ENCODE results near the gene HIVEP2. TPM values are rescaled to one million over a fixed set of nuclear protein-coding genes. Genes with fewer than 3 reads are reported as not detected.

Gene HIVEP2
- polyA plus RNA-seq, 1 donor: 10.5 TPM

- Histone ChIP-seq H3K4me1 (ENCODE audit: control insufficient read depth, insufficient read depth, low read length) (no peaks in the 10 kb centered on the region), H3K4me3 (ENCODE audit: low read length) (no peak overlapping the region), H3K36me3 (ENCODE audit: control insufficient read depth, insufficient read depth, low read length) (peaks cover 29% of the 10 kb centered on the region), H3K9me3 (ENCODE audit: control insufficient read depth, low read depth, low read length) (no peaks in the 10 kb centered on the region), H3K27me3 (ENCODE audit: control insufficient read depth, insufficient read depth, low read length) (no peaks in the 10 kb centered on the region), H3K27ac (ENCODE audit: low read length) (no peak overlapping the region)
- 100% methylated on average over 1 of the region's 4 CpGs for whole genome bisulfite sequencing (ENCODE audit: insufficient coverage, low lambda C conversion rate)
- no peak for DNase-seq
Measured at GRCh38 chr6:142763205-142763604, 181.8 kb downstream of the HIVEP2 start.

DNA sequence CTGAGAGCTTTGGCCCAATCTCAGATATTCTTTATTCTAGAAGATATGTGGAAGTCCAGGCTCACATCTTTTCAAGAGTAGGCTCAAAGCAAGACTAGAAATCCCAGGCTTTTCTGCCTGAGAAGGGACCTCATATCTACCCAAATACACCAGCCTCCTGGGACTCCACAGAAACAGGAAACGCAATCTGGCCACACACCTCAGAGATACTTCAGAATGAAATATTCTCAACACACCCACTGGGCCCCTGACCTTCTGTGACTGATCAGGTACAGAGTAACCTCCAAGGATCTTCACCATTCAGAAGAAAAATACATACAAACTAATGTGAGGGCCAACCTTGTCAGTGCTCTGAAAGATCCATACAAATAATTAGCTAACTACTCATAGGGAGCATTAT lies 183.2 kb downstream of the HIVEP2 start:
- no peak for DNase-seq
- Histone ChIP-seq H3K9me3 (ENCODE audit: control insufficient read depth, low read depth, low read length) (no peaks in the 10 kb centered on the region), H3K36me3 (ENCODE audit: control insufficient read depth, insufficient read depth, low read length) (peaks cover 26% of the 10 kb centered on the region), H3K4me1 (ENCODE audit: control insufficient read depth, insufficient read depth, low read length) (no peaks in the 10 kb centered on the region), H3K4me3 (ENCODE audit: low read length) (no peak overlapping the region), H3K27me3 (ENCODE audit: control insufficient read depth, insufficient read depth, low read length) (no peaks in the 10 kb centered on the region), H3K27ac (ENCODE audit: low read length) (no peak overlapping the region)
- no CpG with 5 or more reads among the region's 1 CpG for WGBS (ENCODE audit: insufficient coverage, low lambda C conversion rate)

DNA sequence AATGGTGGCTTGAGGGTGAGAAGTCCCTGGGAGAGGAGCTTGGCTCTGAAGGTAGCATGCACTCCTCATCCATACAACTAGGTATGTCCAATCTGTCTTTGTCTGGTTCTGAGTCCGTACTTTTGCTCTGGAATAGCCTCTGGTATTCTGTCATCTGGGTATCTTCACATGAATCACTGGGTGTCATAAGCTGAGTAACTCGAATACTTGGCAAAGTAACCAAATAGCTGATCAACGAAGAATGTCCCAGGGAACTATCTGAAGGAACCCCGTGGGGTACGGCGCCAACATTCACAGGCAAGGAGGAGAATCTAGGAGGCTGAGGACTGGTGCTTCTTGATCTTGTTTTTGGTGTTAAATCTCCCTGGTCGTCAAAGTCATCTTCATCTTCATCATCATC lies 184.8 kb downstream of the HIVEP2 start:
- WGBS (ENCODE audit: insufficient coverage, low lambda C conversion rate): 89% methylated on average over 3 of the region's 7 CpGs
- Histone ChIP-seq H3K36me3 (ENCODE audit: control insufficient read depth, insufficient read depth, low read length) (peaks cover 26% of the 10 kb centered on the region), H3K4me3 (ENCODE audit: low read length) (no peak overlapping the region), H3K27ac (ENCODE audit: low read length) (no peak overlapping the region), H3K4me1 (ENCODE audit: control insufficient read depth, insufficient read depth, low read length) (no peaks in the 10 kb centered on the region), H3K27me3 (ENCODE audit: control insufficient read depth, insufficient read depth, low read length) (no peaks in the 10 kb centered on the region), H3K9me3 (ENCODE audit: control insufficient read depth, low read depth, low read length) (no peaks in the 10 kb centered on the region)
- no peak for DNase-seq

GRCh38 chr6:142758629-142759025 lies 186.3 kb downstream of the HIVEP2 start:
- H3K27me3 ChIP-seq (ENCODE audit: control insufficient read depth, insufficient read depth, low read length): no peaks in the 10 kb centered on the region
- no peak for DNase-seq
- H3K36me3 ChIP-seq (ENCODE audit: control insufficient read depth, insufficient read depth, low read length): peaks cover 24% of the 10 kb centered on the region
- H3K4me1 ChIP-seq (ENCODE audit: control insufficient read depth, insufficient read depth, low read length): no peaks in the 10 kb centered on the region
- H3K4me3 ChIP-seq (ENCODE audit: low read length): no peak overlapping the region
- H3K27ac ChIP-seq (ENCODE audit: low read length): no peak overlapping the region
- WGBS (ENCODE audit: insufficient coverage, low lambda C conversion rate): 90% methylated on average over 2 of the region's 4 CpGs
- H3K9me3 ChIP-seq (ENCODE audit: control insufficient read depth, low read depth, low read length): no peaks in the 10 kb centered on the region

GRCh38 chr6:142757852-142758628 lies 186.9 kb downstream of the HIVEP2 start:
- no peaks in the 10 kb centered on the region for H3K4me1 ChIP-seq (ENCODE audit: control insufficient read depth, insufficient read depth, low read length)
- no peak overlapping the region for H3K27ac ChIP-seq (ENCODE audit: low read length)
- no CpG with 5 or more reads among the region's 4 CpGs for WGBS (ENCODE audit: insufficient coverage, low lambda C conversion rate)
- no peak for DNase-seq
- H3K4me3 ChIP-seq (ENCODE audit: low read length): no peak overlapping the region
- peaks cover 30% of the 10 kb centered on the region for H3K36me3 ChIP-seq (ENCODE audit: control insufficient read depth, insufficient read depth, low read length)
- H3K9me3 ChIP-seq (ENCODE audit: control insufficient read depth, low read depth, low read length): no peaks in the 10 kb centered on the region
- no peaks in the 10 kb centered on the region for H3K27me3 ChIP-seq (ENCODE audit: control insufficient read depth, insufficient read depth, low read length)

GRCh38 chr6:142756215-142756630 lies 188.8 kb downstream of the HIVEP2 start:
- Histone ChIP-seq H3K36me3 (ENCODE audit: control insufficient read depth, insufficient read depth, low read length) (peaks cover 31% of the 10 kb centered on the region), H3K27ac (ENCODE audit: low read length) (no peak overlapping the region), H3K9me3 (ENCODE audit: control insufficient read depth, low read depth, low read length) (no peaks in the 10 kb centered on the region), H3K4me1 (ENCODE audit: control insufficient read depth, insufficient read depth, low read length) (no peaks in the 10 kb centered on the region), H3K27me3 (ENCODE audit: control insufficient read depth, insufficient read depth, low read length) (no peaks in the 10 kb centered on the region), H3K4me3 (ENCODE audit: low read length) (no peak overlapping the region)
- WGBS (ENCODE audit: insufficient coverage, low lambda C conversion rate): no CpG with 5 or more reads among the region's 2 CpGs
- DNase-seq: no peak

GRCh38 chr6:142753196-142753595 lies 191.8 kb downstream of the HIVEP2 start:
- Histone ChIP-seq H3K9me3 (ENCODE audit: control insufficient read depth, low read depth, low read length) (no peaks in the 10 kb centered on the region), H3K27me3 (ENCODE audit: control insufficient read depth, insufficient read depth, low read length) (no peaks in the 10 kb centered on the region), H3K27ac (ENCODE audit: low read length) (no peak overlapping the region), H3K36me3 (ENCODE audit: control insufficient read depth, insufficient read depth, low read length) (peaks cover 8% of the 10 kb centered on the region), H3K4me1 (ENCODE audit: control insufficient read depth, insufficient read depth, low read length) (no peaks in the 10 kb centered on the region), H3K4me3 (ENCODE audit: low read length) (no peak overlapping the region)
- WGBS (ENCODE audit: insufficient coverage, low lambda C conversion rate): no CpG with 5 or more reads among the region's 12 CpGs
- DNase-seq: no peak

- Histone ChIP-seq H3K4me3 (ENCODE audit: low read length) (no peak overlapping the region), H3K27me3 (ENCODE audit: control insufficient read depth, insufficient read depth, low read length) (no peaks in the 10 kb centered on the region), H3K27ac (ENCODE audit: low read length) (no peak overlapping the region), H3K4me1 (ENCODE audit: control insufficient read depth, insufficient read depth, low read length) (no peaks in the 10 kb centered on the region), H3K9me3 (ENCODE audit: control insufficient read depth, low read depth, low read length) (no peaks in the 10 kb centered on the region), H3K36me3 (ENCODE audit: control insufficient read depth, insufficient read depth, low read length) (peaks cover 8% of the 10 kb centered on the region)
- WGBS (ENCODE audit: insufficient coverage, low lambda C conversion rate): 90% methylated on average over 2 of the region's 2 CpGs
- no peak for DNase-seq
Measured at GRCh38 chr6:142752348-142752747, 192.6 kb downstream of the HIVEP2 start.

DNA sequence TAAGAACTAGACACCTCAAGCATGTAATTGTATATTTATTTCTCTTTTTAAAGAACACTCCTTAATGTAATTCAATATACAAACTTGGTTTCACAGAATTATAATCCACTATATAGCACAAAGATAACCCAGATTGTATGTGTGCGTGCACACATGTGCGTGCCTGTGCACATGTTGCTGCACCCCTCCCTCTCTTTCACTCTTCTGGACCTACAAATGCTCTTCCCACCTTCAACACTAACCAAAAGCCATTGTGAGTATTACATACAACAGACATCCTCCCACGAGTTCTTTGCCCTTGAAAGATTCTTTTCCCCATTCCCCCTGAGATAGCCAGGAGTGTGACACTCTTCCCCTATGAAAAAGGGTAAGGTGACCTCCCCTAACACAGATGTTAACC lies 193.5 kb downstream of the HIVEP2 start:
- H3K4me1 ChIP-seq (ENCODE audit: control insufficient read depth, insufficient read depth, low read length): no peaks in the 10 kb centered on the region
- no CpG with 5 or more reads among the region's 3 CpGs for WGBS (ENCODE audit: insufficient coverage, low lambda C conversion rate)
- no peak overlapping the region for H3K27ac ChIP-seq (ENCODE audit: low read length)

GRCh38 chr6:142750998-142751397 lies 194.0 kb downstream of the HIVEP2 start:
- no peaks in the 10 kb centered on the region for H3K27me3 ChIP-seq (ENCODE audit: control insufficient read depth, insufficient read depth, low read length)
- H3K4me1 ChIP-seq (ENCODE audit: control insufficient read depth, insufficient read depth, low read length): no peaks in the 10 kb centered on the region
- peaks cover 8% of the 10 kb centered on the region for H3K36me3 ChIP-seq (ENCODE audit: control insufficient read depth, insufficient read depth, low read length)
- H3K27ac ChIP-seq (ENCODE audit: low read length): no peak overlapping the region
- no CpG with 5 or more reads among the region's 1 CpG for WGBS (ENCODE audit: insufficient coverage, low lambda C conversion rate)
- no peaks in the 10 kb centered on the region for H3K9me3 ChIP-seq (ENCODE audit: control insufficient read depth, low read depth, low read length)
- no peak for DNase-seq
- no peak overlapping the region for H3K4me3 ChIP-seq (ENCODE audit: low read length)

More for the DNA sequence above, 193.5 kb downstream of the HIVEP2 start:
- Histone ChIP-seq H3K27me3 (ENCODE audit: control insufficient read depth, insufficient read depth, low read length) (no peaks in the 10 kb centered on the region), H3K4me3 (ENCODE audit: low read length) (no peak overlapping the region), H3K36me3 (ENCODE audit: control insufficient read depth, insufficient read depth, low read length) (peaks cover 8% of the 10 kb centered on the region), H3K9me3 (ENCODE audit: control insufficient read depth, low read depth, low read length) (no peaks in the 10 kb centered on the region)
- DNase-seq: no peak

- no peaks in the 10 kb centered on the region for H3K4me1 ChIP-seq (ENCODE audit: control insufficient read depth, insufficient read depth, low read length)
- no peaks in the 10 kb centered on the region for H3K27me3 ChIP-seq (ENCODE audit: control insufficient read depth, insufficient read depth, low read length)
- peaks cover 8% of the 10 kb centered on the region for H3K36me3 ChIP-seq (ENCODE audit: control insufficient read depth, insufficient read depth, low read length)
- H3K4me3 ChIP-seq (ENCODE audit: low read length): no peak overlapping the region
- no peak for DNase-seq
- 71% methylated on average over 1 of the region's 3 CpGs for WGBS (ENCODE audit: insufficient coverage, low lambda C conversion rate)
- no peak overlapping the region for H3K27ac ChIP-seq (ENCODE audit: low read length)
- H3K9me3 ChIP-seq (ENCODE audit: control insufficient read depth, low read depth, low read length): no peaks in the 10 kb centered on the region
Measured at GRCh38 chr6:142749556-142749955, 195.4 kb downstream of the HIVEP2 start.

All from large intestine (tissue), 3 donors.